ENCODE data around the gene HEPACAM. TPM values are rescaled to one million over a fixed set of nuclear protein-coding genes. Genes with fewer than 3 reads are reported as not detected.

The HEPACAM gene
- total RNA-seq, 1 donor from 2014 or later = not detected

DNA sequence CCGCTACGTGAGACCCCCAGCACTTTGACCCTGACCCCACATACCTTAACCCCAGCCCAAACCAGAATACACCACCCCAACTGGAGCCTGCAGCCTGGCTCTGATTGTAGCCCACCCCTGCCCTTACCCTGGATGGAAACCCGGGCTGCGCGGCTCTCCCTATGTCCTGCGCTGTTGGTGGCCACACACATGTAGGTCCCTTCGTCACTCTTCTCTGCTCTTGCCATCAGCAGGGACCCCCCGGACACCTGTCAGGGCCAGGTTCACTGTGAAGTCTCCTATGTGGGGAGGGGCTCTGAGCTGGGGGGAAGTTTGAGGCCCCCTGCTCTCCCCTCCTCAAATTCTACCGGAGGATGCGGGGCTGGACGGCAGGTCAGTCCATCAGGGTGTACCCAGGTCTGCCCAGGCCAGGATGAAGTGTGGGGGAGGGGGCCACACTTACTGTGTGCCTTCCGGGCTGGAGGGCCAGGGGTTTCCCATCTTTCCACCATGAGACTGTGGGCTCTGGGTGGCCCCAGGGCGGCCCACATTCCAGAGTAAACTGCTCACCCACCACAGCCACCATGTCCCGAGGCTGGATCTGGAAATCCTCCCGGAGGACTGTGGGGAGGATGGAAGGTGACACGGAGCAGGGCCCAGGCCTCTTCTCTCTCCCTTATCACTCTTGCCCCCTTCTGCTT is 39.6 kb downstream of the HEPACAM start:
- FAIRE-seq = no peak
- H3K9me3 Mint-ChIP-seq (ENCODE audit: unreplicated experiment) = no peaks in the 10 kb centered on the region
- no peaks in the 10 kb centered on the region for H3K36me3 Mint-ChIP-seq (ENCODE audit: low read depth, unreplicated experiment)

DNA sequence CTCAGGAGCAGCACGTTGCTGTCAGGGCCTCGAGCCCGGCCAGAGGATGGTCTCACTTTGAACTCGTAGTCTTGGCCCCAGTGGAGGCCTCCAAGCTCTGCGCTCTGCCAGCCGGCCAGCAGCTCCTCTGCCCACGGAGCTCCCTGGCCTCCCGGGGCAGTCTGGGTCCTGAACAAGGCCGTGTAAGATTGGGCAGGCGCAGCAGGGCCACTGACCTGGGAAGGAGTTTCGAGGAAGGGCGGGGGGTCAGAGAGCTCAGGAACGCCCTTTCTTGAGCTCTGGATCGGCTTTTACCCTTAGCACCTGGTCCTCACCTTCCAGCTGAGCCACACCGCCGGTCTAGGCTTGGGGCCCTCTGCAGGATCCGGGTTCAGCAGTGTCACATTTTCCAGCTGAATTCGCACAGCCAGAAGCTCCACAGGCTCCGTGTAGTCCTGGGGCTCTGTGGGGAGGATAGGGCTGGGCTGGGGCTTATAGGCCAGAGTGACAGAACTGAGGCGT is 40.3 kb downstream of the HEPACAM start:
- H3K4me1 Mint-ChIP-seq (ENCODE audit: low read depth, unreplicated experiment) = peaks cover 27% of the 10 kb centered on the region
- Histone ChIP-seq H3K27ac (ENCODE audit: low read depth, low read length) (no peak overlapping the region), H3K27me3 (ENCODE audit: insufficient read depth, low read length) (no peaks in the 10 kb centered on the region), H3K9me3 (ENCODE audit: insufficient read depth, low read depth, low read length) (no peaks in the 10 kb centered on the region), H3K9ac (ENCODE audit: low read length) (no peak overlapping the region), H3K4me3 (ENCODE audit: insufficient read depth, low read depth, low read length) (no peak overlapping the region), H3K4me2 (ENCODE audit: low read length) (no peak overlapping the region), H3K79me2 (ENCODE audit: insufficient read depth, low read length) (no peaks in the 10 kb centered on the region), H3K36me3 (ENCODE audit: insufficient read depth, low read length) (no peaks in the 10 kb centered on the region), H3K4me1 (ENCODE audit: insufficient read depth, low read length) (peaks cover 43% of the 10 kb centered on the region), H4K20me1 (ENCODE audit: insufficient read depth, low read length) (no peaks in the 10 kb centered on the region), H2AFZ (ENCODE audit: low read depth, low read length) (no peak overlapping the region)
- TF ChIP-seq EZH2 (IDR thresholded peaks at IDR 0.05; ENCODE audit: insufficient read depth, low read length) = no peak
- TF ChIP-seq, protein P1, sequence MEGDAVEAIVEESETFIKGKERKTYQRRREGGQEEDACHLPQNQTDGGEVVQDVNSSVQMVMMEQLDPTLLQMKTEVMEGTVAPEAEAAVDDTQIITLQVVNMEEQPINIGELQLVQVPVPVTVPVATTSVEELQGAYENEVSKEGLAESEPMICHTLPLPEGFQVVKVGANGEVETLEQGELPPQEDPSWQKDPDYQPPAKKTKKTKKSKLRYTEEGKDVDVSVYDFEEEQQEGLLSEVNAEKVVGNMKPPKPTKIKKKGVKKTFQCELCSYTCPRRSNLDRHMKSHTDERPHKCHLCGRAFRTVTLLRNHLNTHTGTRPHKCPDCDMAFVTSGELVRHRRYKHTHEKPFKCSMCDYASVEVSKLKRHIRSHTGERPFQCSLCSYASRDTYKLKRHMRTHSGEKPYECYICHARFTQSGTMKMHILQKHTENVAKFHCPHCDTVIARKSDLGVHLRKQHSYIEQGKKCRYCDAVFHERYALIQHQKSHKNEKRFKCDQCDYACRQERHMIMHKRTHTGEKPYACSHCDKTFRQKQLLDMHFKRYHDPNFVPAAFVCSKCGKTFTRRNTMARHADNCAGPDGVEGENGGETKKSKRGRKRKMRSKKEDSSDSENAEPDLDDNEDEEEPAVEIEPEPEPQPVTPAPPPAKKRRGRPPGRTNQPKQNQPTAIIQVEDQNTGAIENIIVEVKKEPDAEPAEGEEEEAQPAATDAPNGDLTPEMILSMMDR (IDR thresholded peaks at IDR 0.05; ENCODE audit: insufficient read depth, low read depth, low read length) = no peak
- no peak overlapping the region for H3K4me3 Mint-ChIP-seq (ENCODE audit: unreplicated experiment)
- no peaks in the 10 kb centered on the region for H3K9me3 Mint-ChIP-seq (ENCODE audit: unreplicated experiment)
- peaks cover 42% of the 10 kb centered on the region for H3K27me3 Mint-ChIP-seq (ENCODE audit: low read depth, unreplicated experiment)
- FAIRE-seq = no peak
- H3K27ac Mint-ChIP-seq (ENCODE audit: unreplicated experiment) = no peak overlapping the region
- H3K36me3 Mint-ChIP-seq (ENCODE audit: low read depth, unreplicated experiment) = no peaks in the 10 kb centered on the region
- no peak for DNase-seq (ENCODE audit: low read depth)

More for the DNA sequence above, 39.6 kb downstream of the HEPACAM start:
- H3K4me2 ChIP-seq (ENCODE audit: low read length) = no peak overlapping the region
- H3K27me3 ChIP-seq (ENCODE audit: insufficient read depth, low read length) = no peaks in the 10 kb centered on the region
- H3K27ac Mint-ChIP-seq (ENCODE audit: unreplicated experiment) = peak overlapping the region; percentile 58
- H3K4me3 ChIP-seq (ENCODE audit: insufficient read depth, low read depth, low read length) = no peak overlapping the region
- no peak for TF ChIP-seq EZH2 (IDR thresholded peaks at IDR 0.05; ENCODE audit: insufficient read depth, low read length)
- TF ChIP-seq, protein P1 (IDR thresholded peaks at IDR 0.05; ENCODE audit: insufficient read depth, low read depth, low read length) = no peak
- H3K27me3 Mint-ChIP-seq (ENCODE audit: low read depth, unreplicated experiment) = peaks cover 38% of the 10 kb centered on the region
- peaks cover 30% of the 10 kb centered on the region for H3K4me1 Mint-ChIP-seq (ENCODE audit: low read depth, unreplicated experiment)
- H3K79me2 ChIP-seq (ENCODE audit: insufficient read depth, low read length) = no peaks in the 10 kb centered on the region
- peaks cover 49% of the 10 kb centered on the region for H3K4me1 ChIP-seq (ENCODE audit: insufficient read depth, low read length)
- no peak overlapping the region for H3K9ac ChIP-seq (ENCODE audit: low read length)
- no peak overlapping the region for H2AFZ ChIP-seq (ENCODE audit: low read depth, low read length)
- no peak overlapping the region for H3K4me3 Mint-ChIP-seq (ENCODE audit: unreplicated experiment)
- no peak overlapping the region for H3K27ac ChIP-seq (ENCODE audit: low read depth, low read length)
- H3K36me3 ChIP-seq (ENCODE audit: insufficient read depth, low read length) = no peaks in the 10 kb centered on the region
- no peaks in the 10 kb centered on the region for H3K9me3 ChIP-seq (ENCODE audit: insufficient read depth, low read depth, low read length)
- DNase-seq (ENCODE audit: low read depth) = peak; percentile 24
- no peaks in the 10 kb centered on the region for H4K20me1 ChIP-seq (ENCODE audit: insufficient read depth, low read length)
